GM18873 (cell line): Measurements from ENCODE around the gene BCAR1.
"Not testable (repeated sequence)": the region's sequence is repeated elsewhere in the genome, so short reads cannot be mapped to it uniquely, and the experiment has no call there.

ENCODE experiments used
- ATAC-seq: cut with Tn5 transposase; IDR thresholded peaks from one replicate; pipeline ENCODE4 v1.9.1; 2021; ENCODE audit warnings: mild to moderate bottlenecking, moderate library complexity, moderate number of reproducible peaks; ENCODE audit not compliant: unreplicated experiment, low FRiP score

Gene BCAR1, protein sequence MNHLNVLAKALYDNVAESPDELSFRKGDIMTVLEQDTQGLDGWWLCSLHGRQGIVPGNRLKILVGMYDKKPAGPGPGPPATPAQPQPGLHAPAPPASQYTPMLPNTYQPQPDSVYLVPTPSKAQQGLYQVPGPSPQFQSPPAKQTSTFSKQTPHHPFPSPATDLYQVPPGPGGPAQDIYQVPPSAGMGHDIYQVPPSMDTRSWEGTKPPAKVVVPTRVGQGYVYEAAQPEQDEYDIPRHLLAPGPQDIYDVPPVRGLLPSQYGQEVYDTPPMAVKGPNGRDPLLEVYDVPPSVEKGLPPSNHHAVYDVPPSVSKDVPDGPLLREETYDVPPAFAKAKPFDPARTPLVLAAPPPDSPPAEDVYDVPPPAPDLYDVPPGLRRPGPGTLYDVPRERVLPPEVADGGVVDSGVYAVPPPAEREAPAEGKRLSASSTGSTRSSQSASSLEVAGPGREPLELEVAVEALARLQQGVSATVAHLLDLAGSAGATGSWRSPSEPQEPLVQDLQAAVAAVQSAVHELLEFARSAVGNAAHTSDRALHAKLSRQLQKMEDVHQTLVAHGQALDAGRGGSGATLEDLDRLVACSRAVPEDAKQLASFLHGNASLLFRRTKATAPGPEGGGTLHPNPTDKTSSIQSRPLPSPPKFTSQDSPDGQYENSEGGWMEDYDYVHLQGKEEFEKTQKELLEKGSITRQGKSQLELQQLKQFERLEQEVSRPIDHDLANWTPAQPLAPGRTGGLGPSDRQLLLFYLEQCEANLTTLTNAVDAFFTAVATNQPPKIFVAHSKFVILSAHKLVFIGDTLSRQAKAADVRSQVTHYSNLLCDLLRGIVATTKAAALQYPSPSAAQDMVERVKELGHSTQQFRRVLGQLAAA

DNA sequence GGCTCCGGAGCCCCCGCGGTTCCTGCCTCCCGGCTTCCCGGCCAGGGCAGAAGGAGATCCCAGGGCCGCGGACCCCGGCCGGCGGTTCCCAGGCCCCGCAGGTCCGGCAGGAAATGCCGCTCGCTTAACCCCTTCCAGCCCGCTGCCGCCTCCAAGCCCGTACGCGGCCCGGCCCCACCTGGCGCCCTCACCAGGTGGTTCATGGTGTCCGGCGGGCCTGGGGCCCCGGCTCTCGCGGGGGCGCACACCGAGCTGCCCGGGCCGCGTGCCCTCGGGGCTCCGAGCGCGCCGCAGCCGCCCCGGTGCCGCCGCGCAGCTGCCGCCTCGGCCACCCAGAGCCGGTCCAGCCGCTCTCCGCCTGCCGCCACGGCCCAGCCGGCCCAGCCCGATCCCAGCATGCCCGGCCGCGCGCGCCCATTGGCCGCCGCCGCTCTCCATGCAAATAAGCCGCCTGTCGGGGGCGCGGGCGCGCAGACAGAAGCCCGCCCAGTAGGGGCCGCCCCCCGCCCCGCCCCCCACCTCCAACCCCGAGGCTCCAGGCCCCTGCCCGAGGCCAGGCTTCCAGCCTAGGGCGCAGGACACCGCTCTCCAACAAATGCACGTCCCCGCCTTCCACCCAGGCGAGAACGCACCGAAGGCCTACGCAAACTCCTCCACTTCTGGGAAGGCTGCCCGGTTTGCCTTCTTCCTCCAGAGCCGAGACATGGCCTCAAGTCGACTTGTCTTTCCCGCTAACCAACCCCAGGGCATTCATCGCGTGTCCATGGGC is at the start of gene BCAR1:
Gene BCAR1 (minus strand): TSS at position 345 of the 769 bp plus-strand sequence. CDS start 142 bp downstream, at position 203.
- ATAC-seq = no peak

GRCh38 chr16:75298267-75298666 is 46.8 kb upstream of the BCAR1 start:
- ATAC-seq = no peak

GRCh38 chr16:75296606-75297005 is 45.2 kb upstream of the BCAR1 start:
- no peak for ATAC-seq

DNA sequence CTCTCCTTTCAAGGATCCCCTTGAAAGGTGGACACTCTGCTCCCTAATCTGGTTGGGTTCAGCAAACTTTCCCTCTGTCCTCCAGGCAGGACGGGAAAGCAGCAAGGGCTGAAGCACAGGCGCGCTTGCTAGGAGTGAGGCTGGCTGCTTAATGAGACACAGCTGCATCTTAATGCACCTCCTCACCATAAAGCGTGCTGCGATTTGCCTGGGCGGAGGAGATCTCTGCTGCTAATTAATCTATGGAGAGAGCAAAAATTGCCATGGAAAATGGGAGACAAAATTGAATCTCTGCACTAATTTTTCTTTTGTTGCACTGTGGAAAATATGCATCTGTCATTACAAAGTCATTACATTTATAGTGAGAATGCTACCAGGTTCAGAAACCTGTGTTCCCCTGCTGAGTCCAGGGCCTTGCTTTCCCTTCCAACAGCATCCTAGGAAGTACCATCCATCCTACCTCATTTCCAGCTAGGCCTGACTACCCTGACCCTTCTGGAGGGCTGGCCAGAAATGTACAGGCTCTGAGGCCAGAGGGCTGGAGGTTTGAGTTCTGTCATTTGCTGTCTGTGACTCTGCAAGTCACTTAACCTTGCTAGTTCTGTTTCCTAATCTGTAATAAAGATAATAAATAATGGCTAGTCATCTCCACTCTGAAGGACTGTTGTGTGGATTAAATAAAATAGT is 43.5 kb upstream of the BCAR1 start:
- no peak for ATAC-seq

DNA sequence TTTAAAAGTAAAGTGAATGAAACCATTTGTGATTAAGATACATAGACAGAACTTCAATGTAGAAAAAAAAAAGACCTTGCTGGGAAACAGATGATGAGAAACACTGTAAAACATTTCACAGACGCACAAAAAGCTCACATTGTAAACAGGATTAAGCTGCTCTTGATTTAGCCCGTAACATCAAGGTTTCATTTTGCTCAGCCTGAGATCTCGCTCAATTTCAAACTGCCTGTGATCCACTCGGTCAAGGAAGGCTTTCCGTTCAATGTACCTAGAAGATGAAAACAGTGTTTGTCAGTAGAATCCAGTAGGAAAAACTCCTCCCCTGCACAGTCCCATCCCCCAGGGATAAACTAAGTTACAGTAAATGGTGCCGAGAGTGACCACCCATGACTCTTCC is 42.3 kb upstream of the BCAR1 start:
- ATAC-seq = no peak

DNA sequence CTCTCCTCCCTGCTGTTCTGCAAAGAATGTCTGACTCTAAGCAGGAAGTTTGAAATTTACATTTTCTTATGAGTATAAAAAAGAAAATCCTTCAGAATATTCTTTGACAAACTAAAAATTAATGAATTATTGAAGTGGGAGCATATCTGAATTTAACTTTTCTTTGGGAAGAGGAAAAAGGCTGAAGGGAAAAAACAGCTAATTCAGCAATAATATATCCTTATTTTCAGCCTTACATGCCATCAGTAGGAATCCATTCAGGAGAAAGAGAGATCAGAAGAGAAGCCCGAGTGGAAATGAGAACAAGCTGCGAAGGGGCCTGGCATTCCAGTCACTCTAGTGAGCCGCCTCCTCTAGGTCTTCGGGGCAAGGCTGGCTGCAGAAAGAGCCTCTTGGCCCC is 41.7 kb upstream of the BCAR1 start:
- no peak for ATAC-seq

- no peak for ATAC-seq
These were observed 41.3 kb upstream of the BCAR1 start for GRCh38 chr16:75292691-75293090.

GRCh38 chr16:75289189-75289588 is 37.8 kb upstream of the BCAR1 start:
- ATAC-seq = no peak

DNA sequence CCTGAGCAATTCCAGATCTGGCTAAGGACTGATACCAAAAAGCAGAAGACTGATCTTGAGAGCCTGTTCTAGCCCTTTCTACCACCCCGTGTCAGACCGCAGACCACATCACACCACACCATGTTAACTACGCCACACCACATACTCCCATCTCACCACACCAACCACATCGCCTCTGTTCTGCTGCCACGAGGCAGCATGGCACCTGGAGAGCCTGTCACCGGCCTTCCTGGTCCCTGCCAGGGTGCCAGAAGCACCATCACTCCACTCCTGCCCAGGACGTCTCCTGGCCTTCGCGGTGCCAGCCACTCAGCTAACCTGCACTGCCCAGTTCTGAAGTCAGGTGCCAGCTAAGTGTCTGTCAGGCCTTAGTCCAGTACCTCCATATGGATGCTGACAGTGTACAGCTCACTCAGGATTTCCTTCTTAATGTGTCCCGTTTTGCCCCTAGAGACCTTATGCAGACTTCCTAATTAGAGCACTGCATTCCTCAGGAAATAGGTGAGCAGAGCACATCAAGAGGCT is 37.2 kb upstream of the BCAR1 start:
- no peak for ATAC-seq

- no peak for ATAC-seq
These were observed 36.8 kb upstream of the BCAR1 start for GRCh38 chr16:75288181-75288580.

- ATAC-seq = no peak
These were observed 36.3 kb upstream of the BCAR1 start for GRCh38 chr16:75287708-75288107.

GRCh38 chr16:75286389-75286788 is 35.0 kb upstream of the BCAR1 start:
- ATAC-seq = no peak

DNA sequence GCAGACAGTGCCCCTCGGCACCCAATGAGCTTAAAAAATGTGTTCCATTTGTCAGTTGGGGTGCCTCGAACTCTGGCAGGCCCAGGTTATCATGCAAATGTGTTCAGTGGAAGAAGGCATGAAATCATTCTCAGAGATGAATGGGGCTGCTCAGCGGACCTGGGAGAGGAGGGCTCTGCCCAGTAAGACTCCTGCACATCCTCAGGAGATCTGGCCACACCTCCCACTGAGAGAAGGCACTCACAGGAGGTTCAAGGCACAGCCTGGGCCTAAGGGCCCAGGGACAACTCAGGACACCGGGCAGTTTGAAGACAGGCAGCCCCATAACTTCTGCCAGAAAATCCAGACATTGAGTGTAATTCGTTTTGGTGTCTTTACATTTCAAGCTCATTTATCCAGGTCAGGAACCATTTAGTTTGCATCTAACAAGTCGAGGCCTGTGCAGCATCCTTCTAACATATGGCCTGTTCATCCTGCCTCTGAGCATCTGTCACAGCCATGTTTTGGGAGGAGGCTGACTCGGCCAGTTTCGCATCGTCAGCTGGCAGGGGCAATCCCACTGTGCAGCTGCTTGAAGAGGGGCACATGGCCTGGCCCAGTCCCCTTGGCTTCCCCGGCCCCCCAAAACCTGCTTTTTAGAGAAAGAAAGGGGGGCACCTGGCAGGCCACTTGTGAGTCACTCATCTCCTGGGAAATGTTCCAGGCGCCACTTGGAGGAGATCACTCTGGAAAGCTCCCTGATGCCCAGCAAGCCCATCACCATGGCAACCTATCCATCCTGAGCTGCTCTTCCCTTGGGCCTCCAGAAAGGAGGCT is 31.2 kb upstream of the BCAR1 start:
- ATAC-seq = no peak

DNA sequence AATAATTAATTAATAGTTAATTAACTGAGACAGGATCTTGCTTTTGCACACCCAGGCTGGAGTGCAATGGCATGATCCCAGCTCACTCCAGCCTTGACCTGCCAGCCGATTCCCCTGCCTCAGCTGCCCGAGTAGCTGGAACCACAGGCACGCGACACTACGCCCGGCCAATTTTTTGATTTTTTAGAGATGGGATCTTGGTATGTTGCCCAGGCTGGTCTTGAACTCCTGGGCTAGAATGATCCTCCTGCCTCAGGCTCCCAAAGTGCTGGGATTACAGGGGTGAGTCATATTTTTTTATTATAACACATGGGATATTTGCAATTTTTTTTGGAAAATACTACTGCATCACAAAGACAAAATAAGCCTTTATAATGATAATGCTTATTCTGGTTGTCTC is 30.4 kb upstream of the BCAR1 start:
- no peak for ATAC-seq

DNA sequence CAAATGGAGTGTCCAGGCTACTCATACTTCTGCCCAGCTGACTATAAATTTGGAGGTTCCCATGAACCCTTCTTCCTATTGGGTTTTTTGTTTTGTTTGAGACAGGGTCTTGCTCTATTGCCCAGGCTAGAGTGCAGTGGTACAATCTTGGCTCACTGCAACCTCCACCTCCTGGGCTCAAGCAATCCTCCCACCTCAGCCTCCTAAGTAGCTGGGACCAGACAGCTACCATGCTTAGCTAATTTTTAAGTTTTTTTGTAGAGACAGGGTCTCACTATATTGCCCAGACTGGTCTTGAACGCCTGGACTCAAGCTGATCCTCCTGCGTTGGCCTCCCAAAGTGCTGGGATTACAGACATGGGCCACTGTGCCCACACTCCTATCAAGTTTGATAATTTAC is 29.6 kb upstream of the BCAR1 start:
- ATAC-seq = not testable (repeated sequence)

- ATAC-seq = no peak
These were observed 28.9 kb upstream of the BCAR1 start for GRCh38 chr16:75280331-75280804.

GRCh38 chr16:75279305-75279704 is 27.9 kb upstream of the BCAR1 start:
- ATAC-seq = no peak

GRCh38 chr16:75273054-75273925 is 21.9 kb upstream of the BCAR1 start:
- no peak for ATAC-seq
